Frontal cortex (tissue), 4 donors: ENCODE data around the gene E2F2. TPM values are rescaled to one million over a fixed set of nuclear protein-coding genes. Genes with fewer than 3 reads are reported as not detected.

ENCODE experiments used
- DNase-seq, 2 donors: peaks; one replicate each; pipeline ENCODE4 v3.0.0; 2012; ENCODE audit warnings: low spot score in 2 of 2
- FAIRE-seq: peaks from 2 replicates; lab custom pipeline; 2012; peaks lifted over from hg19 to GRCh38; lab: Jason Lieb, UNC
- total RNA-seq: library from RNA; depleted of rRNA; stranded (reverse); fragments of >200 nt; gene quantifications from one replicate; pipeline ENCODE4 v1.2.3, GENCODE V29; 2014
- donor health status: control.
- donor health status: control.
- donor health status: control.

E2F2 gene
- total RNA-seq, 1 donor from 2014 or later: 1.2 TPM

DNA sequence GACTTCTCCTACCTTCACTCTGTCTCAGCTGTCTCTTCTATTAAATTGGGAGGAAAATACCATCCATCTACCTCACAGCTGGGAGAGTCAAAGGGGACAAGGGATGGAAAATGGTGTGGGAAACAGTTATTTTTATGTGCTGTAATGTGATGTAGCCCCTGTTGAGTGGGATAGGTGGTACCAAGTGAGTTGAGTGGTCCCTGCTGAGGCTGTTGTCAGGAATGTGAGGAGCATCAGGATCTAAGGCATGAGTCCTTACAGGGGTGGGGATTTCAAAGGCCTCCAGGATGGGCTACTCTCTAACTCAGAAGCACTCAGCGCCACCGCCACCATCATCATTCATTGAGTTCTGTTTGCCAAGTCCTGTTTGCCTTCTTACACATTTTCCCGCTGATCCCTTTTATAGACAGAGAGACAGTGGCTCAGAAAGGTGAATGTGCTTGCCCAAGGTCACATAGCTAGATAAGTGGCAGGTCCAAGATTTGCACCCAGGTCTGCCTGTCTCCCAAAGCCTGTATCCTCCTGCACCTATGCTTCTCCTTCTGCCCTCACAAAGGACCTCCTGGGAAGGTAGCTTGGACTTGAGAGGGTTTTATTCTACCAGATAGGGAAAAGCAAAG lies 32.8 kb upstream of the E2F2 start:
- no peak for FAIRE-seq

DNA sequence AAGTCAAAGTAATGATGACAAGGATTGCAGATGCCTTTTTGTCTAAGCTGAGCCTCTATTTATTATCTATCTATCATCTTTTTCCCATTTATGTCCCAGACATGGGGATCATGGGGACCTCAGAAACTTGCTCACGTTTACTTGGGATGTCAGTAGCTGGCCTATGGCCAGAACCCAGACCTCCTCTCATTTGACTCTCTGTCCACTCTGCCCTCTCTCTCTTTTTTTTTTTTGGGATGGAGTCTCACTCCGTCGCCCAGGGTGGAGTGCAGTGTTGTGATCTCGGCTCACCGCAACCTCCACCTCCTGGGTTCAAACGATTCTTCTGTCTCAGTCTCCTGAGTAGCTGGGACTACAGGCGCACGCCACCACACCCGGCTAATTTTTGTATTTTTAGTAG lies 32.0 kb upstream of the E2F2 start:
- DNase-seq (no peak), FAIRE-seq (no peak)

More for the DNA sequence above, 32.8 kb upstream of the E2F2 start:
- DNase-seq: no peak

DNA sequence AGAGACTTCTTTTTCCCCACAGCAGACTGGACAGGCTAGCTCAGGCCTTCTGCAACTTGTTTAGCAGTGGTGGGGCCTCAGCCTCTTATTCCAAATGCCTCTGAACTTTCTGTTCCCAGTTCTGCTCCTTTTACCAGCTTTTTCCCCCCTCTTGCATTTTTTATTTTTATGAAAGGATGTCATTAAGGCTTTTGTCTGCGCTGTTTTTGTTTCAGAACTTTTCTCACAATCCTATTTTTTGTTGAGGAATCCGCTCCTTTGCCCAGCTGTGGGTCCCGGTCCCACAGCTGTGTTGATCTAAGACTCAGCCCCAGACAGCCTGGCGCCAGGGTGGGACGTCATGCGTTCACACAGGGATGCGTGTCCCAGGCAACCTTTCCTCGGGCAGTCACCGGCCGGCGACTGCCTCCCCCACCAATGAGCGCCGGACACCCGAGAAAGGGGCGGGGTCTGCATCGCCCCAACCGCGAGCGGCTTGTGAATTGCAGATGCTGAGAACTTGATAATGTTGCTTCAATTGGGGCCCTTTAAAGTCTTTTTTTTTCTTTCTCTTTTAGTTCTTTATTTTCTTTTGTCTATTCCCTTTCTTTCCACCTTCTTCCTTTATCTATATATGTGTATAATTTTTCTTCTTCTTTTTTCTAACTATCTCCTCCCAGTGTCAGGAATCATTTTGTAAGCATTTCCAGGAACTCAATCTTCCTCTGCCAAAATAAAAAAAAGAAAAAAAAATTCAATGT lies 31.3 kb upstream of the E2F2 start:
- DNase-seq: peak; percentile 80
- no peak for FAIRE-seq

DNA sequence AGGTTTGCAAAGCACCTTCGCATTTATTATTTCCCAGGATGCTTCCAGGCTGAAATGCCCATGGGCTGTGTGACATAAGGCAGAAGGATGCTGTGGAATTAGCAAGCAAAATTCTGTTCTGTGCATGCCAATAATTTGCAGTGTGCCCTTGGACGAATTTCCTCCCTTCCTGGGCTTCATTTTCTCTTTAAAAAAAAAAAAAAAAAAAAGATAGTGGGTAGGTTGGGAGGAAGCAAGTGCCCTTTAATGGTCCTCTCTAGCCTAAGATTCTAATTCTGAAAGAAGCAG lies 30.7 kb upstream of the E2F2 start:
- no peak for FAIRE-seq
- no peak for DNase-seq

DNA sequence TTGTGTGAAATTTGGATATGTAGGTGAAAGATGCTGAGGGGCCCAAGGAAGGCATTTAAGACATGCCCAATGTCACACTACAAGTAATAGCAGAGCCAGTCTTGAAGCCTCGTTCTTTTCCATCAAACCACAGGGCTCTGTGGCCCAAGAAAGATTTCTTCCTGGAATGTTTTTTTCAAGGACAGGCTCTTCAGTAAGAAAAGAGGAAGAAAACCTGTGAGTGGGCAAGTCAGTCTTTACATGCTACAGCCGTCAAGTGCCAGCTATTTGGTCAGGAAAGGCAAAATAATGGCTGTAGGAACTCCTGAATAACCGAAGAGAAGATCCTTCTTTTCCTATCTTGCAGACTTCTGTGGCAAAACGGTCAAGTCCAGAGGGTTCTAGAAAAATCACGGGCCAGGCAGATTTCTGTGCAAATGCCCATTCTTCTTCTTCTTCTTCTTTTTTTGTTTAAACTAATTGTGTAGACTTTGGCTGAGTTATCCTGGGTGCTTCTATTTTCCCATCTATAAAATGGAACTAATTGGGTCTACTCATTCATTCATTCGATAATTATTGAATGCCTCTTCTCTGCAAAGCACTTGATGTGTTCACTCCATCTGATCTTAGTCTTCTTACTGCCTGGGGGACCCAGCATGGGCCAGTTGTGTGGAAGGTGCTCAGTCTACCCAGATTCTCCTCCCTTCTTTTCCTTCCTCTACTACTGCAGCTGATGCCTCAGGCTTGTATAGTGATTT lies 30.2 kb upstream of the E2F2 start:
- DNase-seq (no peak), FAIRE-seq (no peak)

DNA sequence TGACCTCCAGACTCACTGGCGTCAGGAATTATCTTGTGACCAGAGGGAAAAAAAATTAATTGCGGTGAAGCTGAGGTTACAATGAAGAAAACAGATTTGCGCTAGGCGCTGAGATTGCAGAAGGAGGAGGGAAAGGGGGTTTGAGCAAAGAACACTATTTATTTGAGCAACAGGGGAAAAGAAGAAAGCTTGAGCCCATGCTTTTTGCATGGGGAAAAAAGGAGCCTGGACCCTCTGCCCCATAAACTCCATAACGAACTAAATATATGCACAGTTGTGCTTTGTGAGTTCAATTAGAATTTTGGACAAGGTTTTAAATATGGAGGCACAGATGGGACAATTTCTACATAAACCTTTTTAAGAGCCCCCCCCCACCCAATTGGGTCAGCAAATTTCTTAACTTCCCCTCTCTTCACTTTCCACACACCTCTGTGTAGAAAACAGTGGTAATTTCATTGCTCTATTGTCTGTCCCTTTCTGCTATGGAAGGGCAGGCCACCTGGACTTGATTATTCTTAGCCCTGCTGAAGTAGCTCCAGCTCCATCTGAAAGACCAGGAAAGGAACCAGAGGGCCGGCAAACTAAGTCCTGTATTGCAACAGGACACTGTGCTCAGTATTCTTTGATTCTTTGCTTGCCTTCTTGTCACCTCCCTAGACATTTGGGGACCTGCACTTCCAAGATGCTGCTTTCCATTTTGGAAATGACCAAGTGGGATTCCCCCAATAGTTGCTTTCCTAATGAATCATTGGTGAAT lies 29.1 kb upstream of the E2F2 start:
- FAIRE-seq: no peak
- DNase-seq: no peak

DNA sequence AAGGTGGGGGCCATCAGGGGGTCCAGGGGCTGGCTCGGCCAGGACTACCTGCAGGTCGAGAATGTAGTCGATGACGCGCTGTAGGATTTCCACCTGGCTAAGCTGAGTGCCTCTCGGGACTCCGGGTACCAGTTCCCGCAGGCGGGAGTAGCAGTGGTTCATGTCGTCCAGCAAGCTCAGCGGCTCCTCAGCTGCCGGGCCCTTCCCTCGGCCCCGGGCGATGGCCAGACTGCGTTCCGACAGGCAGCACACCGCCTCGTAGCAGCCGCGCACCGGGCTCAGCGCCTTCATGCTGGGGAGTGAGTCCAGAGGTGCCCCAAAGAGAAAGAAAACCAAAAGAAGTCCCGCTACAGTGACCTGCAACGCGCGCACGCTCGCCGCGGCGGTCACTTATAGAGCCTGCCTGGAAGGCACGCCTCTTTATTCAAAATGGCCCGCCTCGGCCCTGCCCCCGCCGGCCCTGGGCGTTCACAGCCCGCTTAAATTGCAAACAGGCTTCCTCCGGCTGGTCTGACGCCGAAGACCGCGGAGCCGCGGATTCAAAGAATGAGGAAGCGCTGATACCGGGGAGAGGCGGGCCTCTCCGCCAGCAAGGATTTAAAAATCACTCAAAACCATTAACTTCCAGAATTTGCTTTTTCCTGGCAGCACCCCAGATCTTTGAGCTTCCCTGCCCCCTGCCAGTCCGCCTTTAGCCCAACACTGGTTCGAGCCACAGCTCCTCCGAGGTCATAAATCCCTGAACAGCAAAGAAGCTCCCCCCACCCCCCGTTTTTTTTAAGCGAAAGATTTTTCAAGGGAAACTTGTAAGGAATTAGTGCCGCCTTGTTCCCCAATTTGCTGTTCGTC lies 28.3 kb upstream of the E2F2 start, which contains the start of gene ID3:
Gene ID3 (minus strand): TSS at position 366 of the 849 bp plus-strand sequence. CDS start 75 bp downstream, at position 291.
- no peak for FAIRE-seq
- DNase-seq: peak; percentile 73 to 76

DNA sequence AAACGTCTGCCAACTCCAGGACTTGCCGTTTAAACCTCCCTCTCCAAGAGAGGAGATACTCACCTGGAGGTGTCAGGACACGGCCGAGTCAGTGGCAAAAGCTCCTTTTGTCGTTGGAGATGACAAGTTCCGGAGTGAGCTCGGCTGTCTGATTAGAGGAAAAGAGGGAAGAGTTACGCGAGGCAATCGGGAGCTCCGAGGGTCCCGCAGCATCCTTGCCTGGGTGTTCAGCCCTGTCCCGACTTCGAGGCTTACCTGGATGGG lies 27.8 kb upstream of the E2F2 start:
- FAIRE-seq: no peak
- no peak for DNase-seq

DNA sequence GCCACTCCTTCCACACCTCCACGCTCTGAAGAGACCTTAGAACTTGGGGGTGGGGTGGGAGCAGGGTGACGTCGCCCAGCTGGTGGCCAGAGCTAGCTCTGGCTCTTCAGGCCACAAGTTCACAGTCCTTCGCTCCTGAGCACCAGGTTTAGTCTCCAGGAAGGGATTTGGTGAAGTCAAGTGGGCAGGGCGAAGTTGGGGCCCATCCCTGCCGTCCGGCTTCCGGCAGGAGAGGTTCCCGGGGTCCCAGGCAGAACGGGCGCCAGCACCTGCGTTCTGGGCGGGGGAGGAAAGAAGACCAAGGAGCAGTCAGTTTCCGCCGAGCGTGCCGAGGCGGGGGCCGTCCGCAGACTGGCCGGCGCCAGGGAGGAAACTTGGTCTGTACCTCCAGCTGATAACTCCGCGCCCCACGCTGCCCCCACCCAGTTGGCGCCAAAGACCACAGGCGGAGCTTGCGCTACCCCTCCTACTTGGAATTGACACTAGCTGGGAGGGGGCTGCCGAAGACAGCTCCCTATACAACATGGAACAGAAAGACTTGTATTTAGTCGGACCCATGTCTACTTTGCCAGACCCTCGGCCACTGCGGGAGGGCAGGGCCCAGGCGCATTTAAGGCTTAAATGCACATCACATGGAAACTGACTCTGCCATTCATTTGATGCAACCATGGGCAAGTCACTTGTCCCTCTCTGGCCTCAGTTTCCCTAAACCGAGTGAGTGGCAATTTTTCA lies 27.3 kb upstream of the E2F2 start:
- no peak for FAIRE-seq
- DNase-seq: no peak

DNA sequence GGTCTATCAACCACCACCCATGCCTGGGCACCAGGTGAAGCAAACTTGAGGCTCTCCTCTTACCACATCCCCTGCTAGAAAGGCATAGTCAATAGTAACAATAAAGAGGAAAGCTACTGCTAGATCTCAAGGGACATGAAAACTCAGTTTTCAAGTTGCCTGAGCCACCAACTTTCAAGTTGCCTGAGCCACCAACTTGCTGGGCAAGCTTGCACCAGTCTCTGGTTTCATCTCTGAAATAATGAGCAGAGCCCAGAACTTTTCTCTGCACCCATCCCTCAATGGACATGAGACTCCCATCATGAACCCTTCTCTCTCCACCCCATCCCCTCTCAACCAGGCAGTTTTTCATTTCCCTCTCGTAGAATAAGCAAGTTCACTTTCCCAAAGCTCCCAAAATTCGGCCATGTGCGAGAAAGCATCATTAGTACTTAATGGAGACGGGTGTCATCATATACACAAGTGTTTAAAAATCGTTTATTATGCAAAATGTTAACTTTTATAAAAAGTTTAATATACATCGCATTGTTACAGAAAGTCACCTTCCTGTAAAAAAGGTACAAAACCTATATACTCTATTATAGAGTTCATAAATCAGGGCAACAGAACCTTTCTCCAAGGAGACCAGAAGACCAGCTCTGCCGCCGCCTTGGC lies 26.6 kb upstream of the E2F2 start:
- FAIRE-seq (no peak), DNase-seq (no peak)

DNA sequence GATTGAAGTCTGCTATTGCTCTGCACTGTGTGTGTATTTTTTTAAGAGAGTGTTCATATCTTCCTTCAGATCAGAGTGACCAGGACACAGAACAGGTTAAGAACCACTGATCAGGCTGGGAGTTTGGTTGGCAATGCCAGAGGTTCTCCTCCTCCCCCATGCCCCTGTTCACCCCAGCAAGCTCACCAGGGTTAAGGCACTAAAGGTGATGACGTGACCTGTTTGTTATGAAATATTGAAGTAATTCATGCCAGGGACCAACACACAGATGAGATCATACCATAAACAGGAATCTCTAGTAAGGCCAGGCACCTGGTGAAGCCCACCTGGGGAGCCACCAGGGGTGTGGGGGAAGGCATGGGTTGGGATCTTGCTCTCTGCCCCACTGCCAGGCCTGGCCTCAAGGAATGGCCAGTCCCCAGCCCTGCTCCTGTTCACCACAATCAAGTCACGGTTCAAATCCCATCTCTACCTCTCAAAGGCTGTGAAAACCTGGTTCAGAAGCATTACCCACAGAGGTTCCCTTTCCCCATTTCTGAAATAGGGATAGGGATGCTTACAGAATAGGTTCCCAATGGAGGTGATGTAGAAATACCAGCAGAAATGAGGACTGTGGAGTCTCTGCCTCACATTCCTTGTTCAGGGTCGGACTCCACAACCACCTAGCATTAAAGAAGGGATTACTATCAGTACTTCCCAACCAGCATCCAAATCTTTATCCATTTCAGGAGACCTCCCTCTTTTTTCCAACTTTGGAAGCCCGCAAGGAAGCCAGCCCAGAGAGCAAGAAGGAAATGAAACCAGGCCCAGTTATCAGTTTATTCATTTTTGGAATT lies 25.8 kb upstream of the E2F2 start:
- FAIRE-seq: no peak
- DNase-seq: no peak

DNA sequence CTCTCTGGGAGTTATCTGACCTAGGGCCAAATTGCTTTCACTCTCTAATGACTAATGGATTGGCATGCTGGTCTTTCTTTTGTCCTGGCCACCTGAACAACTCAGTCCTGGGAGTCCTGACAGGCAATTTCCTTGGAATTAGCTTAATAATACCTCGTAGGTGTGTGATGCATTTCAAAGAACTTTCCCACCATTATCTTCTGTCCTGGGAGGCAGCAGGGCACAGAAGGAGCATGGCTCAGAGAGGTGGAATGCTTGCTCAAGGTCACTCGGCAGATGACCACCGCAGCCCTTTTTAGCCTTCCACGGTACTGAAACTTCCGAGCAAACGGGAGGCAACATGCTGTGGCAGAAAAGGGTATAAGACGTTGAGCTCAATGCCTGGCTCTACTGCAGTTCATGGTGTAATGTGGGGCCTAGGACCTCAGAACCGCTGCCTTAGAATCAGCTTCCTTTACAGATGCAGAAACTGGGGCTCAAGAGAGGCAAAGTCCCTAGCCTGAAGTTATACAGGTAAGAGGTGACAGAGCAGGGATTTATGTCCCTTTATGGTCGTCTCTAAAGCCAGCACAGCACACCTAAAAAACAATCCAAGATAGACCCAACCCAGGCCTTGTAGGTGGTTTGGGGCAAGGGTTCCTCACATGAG lies 25.1 kb upstream of the E2F2 start:
- DNase-seq (no peak), FAIRE-seq (no peak)

DNA sequence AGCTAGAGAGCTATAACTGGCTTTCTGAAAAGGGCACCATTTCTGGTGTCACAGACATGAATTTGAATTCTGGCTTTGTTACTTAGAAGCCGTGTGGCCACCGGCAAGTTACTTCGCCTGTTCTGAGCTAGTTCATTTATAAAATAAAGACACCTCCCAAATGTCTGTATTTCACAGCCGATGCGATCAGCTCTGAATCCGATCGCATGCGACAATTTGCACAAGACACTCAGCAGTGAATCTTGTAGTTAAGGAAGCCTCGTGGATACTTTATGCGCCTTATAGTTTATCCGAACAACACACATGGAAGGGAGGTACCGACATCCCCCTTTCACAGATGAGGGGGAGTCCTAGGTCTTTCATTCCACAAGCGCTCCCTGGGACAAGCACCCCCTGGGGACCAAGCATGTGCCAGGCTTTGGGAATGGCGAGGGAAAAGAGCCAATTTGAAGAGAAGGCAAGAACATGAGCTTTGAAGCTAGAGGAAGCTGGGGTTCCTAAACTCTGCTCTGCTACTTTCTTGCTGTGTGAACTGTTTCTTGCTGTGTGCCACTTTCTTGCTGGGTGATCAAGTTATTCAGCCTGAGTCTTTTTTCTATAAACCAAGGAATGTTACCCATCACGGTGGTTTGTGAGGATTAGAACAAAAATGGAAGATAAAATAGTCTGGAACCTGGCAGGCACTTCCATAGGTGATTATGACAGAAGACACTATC lies 24.4 kb upstream of the E2F2 start:
- FAIRE-seq (no peak), DNase-seq (no peak)

DNA sequence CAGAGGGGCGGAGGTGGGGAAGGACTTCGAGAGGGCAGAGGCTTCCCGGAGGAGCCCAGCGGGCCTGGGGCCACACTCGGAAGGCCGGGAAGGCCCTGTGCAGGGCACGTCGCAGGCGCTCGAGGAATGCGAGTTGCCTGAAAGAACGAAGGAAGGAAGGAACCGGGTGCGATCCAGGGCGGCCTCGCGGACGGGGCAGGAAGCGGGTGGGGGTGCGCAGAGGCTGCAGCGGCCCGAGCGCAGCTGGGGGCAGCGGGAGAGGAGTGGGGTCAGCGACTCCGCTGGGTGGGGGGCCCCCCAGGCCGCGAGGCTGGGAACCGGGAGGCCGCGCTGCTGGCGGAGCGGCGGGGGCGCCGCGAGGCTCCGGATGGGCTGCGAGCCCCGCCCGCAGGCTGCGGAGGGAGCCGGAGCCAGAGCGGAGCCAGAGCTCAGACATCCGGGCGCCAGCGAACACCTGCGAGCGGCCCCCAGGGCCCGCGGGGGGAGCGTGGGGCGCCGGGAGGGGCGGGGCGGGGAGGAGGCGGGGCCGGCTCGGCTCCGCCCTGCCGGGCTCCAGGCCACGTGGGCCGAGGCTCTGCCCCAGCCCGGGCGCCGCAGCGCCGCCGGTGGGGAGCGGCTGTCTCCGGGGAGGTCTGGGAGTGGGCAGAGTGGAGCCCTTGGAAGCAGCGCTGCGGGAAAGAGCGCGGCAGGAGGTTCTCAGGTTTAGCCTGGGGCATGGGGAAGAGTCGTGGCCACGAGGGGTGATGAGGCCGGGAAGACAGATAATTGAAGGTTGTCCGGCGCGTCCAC lies 23.6 kb upstream of the E2F2 start:
- peak; percentile 91 for DNase-seq
- no peak for FAIRE-seq

DNA sequence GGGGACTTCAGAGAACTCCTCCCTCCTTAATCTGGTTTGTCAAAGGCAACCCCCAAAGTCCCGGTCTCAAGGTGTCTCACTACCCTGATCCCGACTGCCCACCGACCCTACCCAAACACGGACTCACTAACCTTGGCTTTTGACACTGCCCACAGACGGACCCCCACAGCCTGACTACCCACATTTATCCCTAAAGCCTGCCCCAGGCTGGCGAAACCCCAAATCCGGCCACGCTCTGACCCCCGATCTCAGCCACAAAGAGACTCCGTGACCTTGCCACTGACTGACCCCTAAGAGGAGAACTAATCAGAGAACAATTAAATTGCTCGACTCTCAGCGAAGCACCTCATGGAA lies 23.1 kb upstream of the E2F2 start:
- FAIRE-seq (no peak), DNase-seq (no peak)
